Endothelial cell of umbilical vein (primary cell): ENCODE data around the gene CDC20. TPM values are rescaled to one million over a fixed set of nuclear protein-coding genes. Genes with fewer than 3 reads are reported as not detected.

ENCODE experiments used
- BruUV-seq: library from RNA; stranded (reverse); fragments of 400-500 nt; replicated peaks from 2 replicates; lab custom pipeline; 2021; lab: Mats Ljungman, UMichigan
- CTCF ChIA-PET: fragments of 300-600, 350-600 bp; sonication (Branson Sonifier 250); formaldehyde crosslinking; loops from one replicate; lab custom pipeline; 2021; ENCODE audit warnings: antibody characterized with exemption, inconsistent platforms; lab: Charles Lee
- POLR2A ChIA-PET: fragments of 300-600, 350-600 bp; sonication (Branson Sonifier 250); formaldehyde crosslinking; loops from one replicate; lab custom pipeline; 2021; ENCODE audit warnings: antibody characterized with exemption, inconsistent platforms; lab: Charles Lee
- DNase-seq: peaks from one replicate; pipeline ENCODE4 v3.0.0-alpha.2; 2011; ENCODE audit warnings: low read depth, low spot score
- FAIRE-seq: peaks from 2 replicates; lab custom pipeline; 2011; peaks lifted over from hg19 to GRCh38; lab: Jason Lieb, UNC
- H2AFZ ChIP-seq: 2 replicates; pipeline ENCODE4 v1.6.0; 2012; ENCODE audit warnings: low read depth, low read length, control low read depth, inconsistent platforms
- H3K27ac ChIP-seq: 2 replicates; pipeline ENCODE4 v1.5.1; 2011; ENCODE audit warnings: low read depth, mild to moderate bottlenecking, control low read depth, low read length, moderate library complexity; ENCODE audit not compliant: insufficient read depth
- H3K27me3 ChIP-seq, 2 experiments: 2 replicates each; pipeline versions ENCODE4 v1.6.0 to v1.6.1; 2011; ENCODE audit warnings: low read length in 2 of 2, mixed read lengths in 1 of 2; ENCODE audit not compliant: control insufficient read depth in 2 of 2, insufficient read depth in 2 of 2
- H3K36me3 ChIP-seq, 2 experiments: 2 replicates in 1 of 2; 3 replicates in 1 of 2; pipeline ENCODE4 v1.5.1; 2011; ENCODE audit warnings: low read length in 2 of 2, mild to moderate bottlenecking in 1 of 2, moderate library complexity in 1 of 2; ENCODE audit not compliant: control insufficient read depth in 2 of 2, insufficient read depth in 2 of 2; ENCODE audit errors: extremely low read depth in 1 of 2
- H3K4me1 ChIP-seq: 3 replicates; pipeline ENCODE4 v1.5.1; 2011; ENCODE audit warnings: mild to moderate bottlenecking, low read length; ENCODE audit not compliant: control insufficient read depth, insufficient read depth; ENCODE audit errors: extremely low read depth
- H3K4me2 ChIP-seq: 2 replicates; pipeline ENCODE4 v1.6.1; 2011; ENCODE audit warnings: low read length, control low read depth, mixed read lengths; ENCODE audit not compliant: insufficient read depth
- H3K4me3 ChIP-seq, 3 experiments: fragments of 200-600 bp in 1 of 3; sonication (generic), shearing (Covaris generic) in 1 of 3; replicated peaks in 1 of 3; 2 replicates each; pipeline ENCODE4 v1.5.1; 2011 to 2016; ENCODE audit warnings: control low read depth in 3 of 3, low read length in 3 of 3, mild to moderate bottlenecking in 2 of 3, inconsistent platforms in 1 of 3, low read depth in 1 of 3, moderate library complexity in 1 of 3; ENCODE audit not compliant: insufficient read depth in 1 of 3
- H3K79me2 ChIP-seq: 2 replicates; pipeline ENCODE4 v1.6.0; 2012; ENCODE audit warnings: low read length, inconsistent platforms; ENCODE audit not compliant: control insufficient read depth, insufficient read depth
- H3K9ac ChIP-seq: replicated peaks from 2 replicates; pipeline ENCODE3; 2011; ENCODE audit warnings: low read length, control low read depth; ENCODE audit not compliant: insufficient read depth; ENCODE audit errors: extremely low read depth
- H3K9me1 ChIP-seq: replicated peaks from 3 replicates; pipeline ENCODE4 v1.6.0; 2011; ENCODE audit warnings: mild to moderate bottlenecking, low read length; ENCODE audit not compliant: control insufficient read depth, insufficient read depth; ENCODE audit errors: extremely low read depth
- H3K9me3 ChIP-seq: replicated peaks from 2 replicates; pipeline ENCODE4 v1.5.1; 2012; ENCODE audit warnings: low read length, inconsistent platforms; ENCODE audit not compliant: control insufficient read depth, insufficient read depth
- H4K20me1 ChIP-seq: replicated peaks from 2 replicates; pipeline ENCODE3; 2011; ENCODE audit warnings: mild to moderate bottlenecking, low read length; ENCODE audit not compliant: control insufficient read depth, insufficient read depth; ENCODE audit errors: extremely low read depth
- CTCF ChIP-seq, 2 donors: IDR thresholded peaks; 1 replicate in 1 of 2; 2 replicates in 1 of 2; pipeline ENCODE4 v1.5.1; 2011; ENCODE audit warnings: low read length in 2 of 2, mild to moderate bottlenecking in 2 of 2, moderate library complexity in 2 of 2, control low read depth in 1 of 2, inconsistent platforms in 1 of 2, low read depth in 1 of 2; ENCODE audit not compliant: insufficient read depth in 1 of 2; ENCODE audit errors: extremely low read depth in 1 of 2
- EZH2 ChIP-seq: IDR thresholded peaks from 2 replicates; pipeline ENCODE4 v1.6.1; 2012; ENCODE audit warnings: borderline replicate concordance, low read depth, mild to moderate bottlenecking, moderate library complexity, low read length, inconsistent platforms; ENCODE audit not compliant: severe bottlenecking
- FOS ChIP-seq: IDR thresholded peaks from 2 replicates; pipeline ENCODE4 v1.6.1; 2011; ENCODE audit warnings: mild to moderate bottlenecking, low read length, moderate library complexity, borderline replicate concordance; ENCODE audit not compliant: insufficient read depth
- GATA2 ChIP-seq: IDR thresholded peaks from 2 replicates; pipeline ENCODE4 v1.7.0; 2011; ENCODE audit warnings: low read depth, mild to moderate bottlenecking, moderate library complexity, mixed read lengths, low read length; ENCODE audit not compliant: insufficient read length, insufficient read depth
- JUN ChIP-seq: IDR thresholded peaks from 2 replicates; pipeline ENCODE4 v1.6.1; 2011; ENCODE audit warnings: borderline replicate concordance, low read depth; ENCODE audit not compliant: insufficient read length, insufficient read depth
- MAX ChIP-seq: IDR thresholded peaks from 2 replicates; pipeline ENCODE4 v1.6.1; 2011; ENCODE audit not compliant: insufficient read depth, insufficient read length
- MYC ChIP-seq: IDR thresholded peaks from one replicate; pipeline ENCODE4 v1.6.1; 2011; ENCODE audit warnings: mild to moderate bottlenecking, low read depth, low read length
- POLR2A ChIP-seq: IDR thresholded peaks from 2 replicates; pipeline ENCODE4 v1.6.1; 2012; ENCODE audit warnings: low read depth, mild to moderate bottlenecking, control low read depth, low read length
- POLR2AphosphoS5 ChIP-seq: IDR thresholded peaks from 2 replicates; pipeline ENCODE4 v1.6.1; 2012; ENCODE audit warnings: low read depth, mild to moderate bottlenecking, control low read depth, low read length, moderate library complexity; ENCODE audit not compliant: insufficient read depth
- dilution Hi-C: fragments of 300-500 bp; cut with MboI; formaldehyde crosslinking; loops from one replicate; pipeline ENCODE4 v1.15.0; 2019; ENCODE audit warnings: low sequenced_read_pairs; ENCODE audit not compliant: extremely low pct_ligation_motif_present
- intact Hi-C: fragments of 100-400 bp; cut with micrococcal nuclease; formaldehyde crosslinking; loops from one replicate; pipeline ENCODE4 v1.10.0; 2022
- polyA plus RNA-seq, 4 experiments: library from polyadenylated mRNA; depleted of rRNA in 3 of 4; stranded (reverse) in 3 of 4; unstranded in 1 of 4; fragments of >200 nt; gene quantifications; 2 replicates each; pipeline versions ENCODE4 v1.2.1 to v1.2.3, GENCODE V29; 2011 to 2012; ENCODE audit warnings: missing spikeins in 1 of 4
- total RNA-seq: library from RNA; stranded (reverse); gene quantifications from 2 replicates; pipeline ENCODE4 v1.2.3, GENCODE V29; 2021

Gene CDC20
- total and polyA plus RNA-seq, 2 donors (not counting 3 experiments of a cell fraction or from before 2014, with no cell fraction given), result 129 to 170 TPM

GRCh38 chr1:43327549-43328292, 31.1 kb upstream of the CDC20 start:
- no TSS peak for BruUV-seq
- H3K9me1 ChIP-seq, result no peaks in the 10 kb centered on the region
- intact Hi-C loops (no loop called here), dilution Hi-C loops (no loop called here)
- no peaks in the 10 kb centered on the region for H3K79me2 ChIP-seq
- H3K9me3 ChIP-seq, result no peaks in the 10 kb centered on the region
- peaks cover 13 to 18% of the 10 kb centered on the region in 2 experiments for H3K36me3 ChIP-seq
- H4K20me1 ChIP-seq, result no peaks in the 10 kb centered on the region
- H3K27ac ChIP-seq, result no peak overlapping the region
- peak; percentile 24 for FAIRE-seq
- ChIA-PET POLR2A (no interaction called here), CTCF (no interaction called here)
- H2AFZ ChIP-seq, result no peak overlapping the region
- H3K27me3 ChIP-seq, result no peaks in the 10 kb centered on the region
- no peak overlapping the region for H3K9ac ChIP-seq
- peaks cover 10% of the 10 kb centered on the region for H3K4me1 ChIP-seq
- DNase-seq, result no peak
- TF ChIP-seq POLR2A, result peak; percentile 40
- no peak for TF ChIP-seq POLR2AphosphoS5
- TF ChIP-seq FOS, result peak; percentile 54
- no peak for TF ChIP-seq EZH2
- TF ChIP-seq MAX, result no peak
- no peak for TF ChIP-seq JUN
- TF ChIP-seq MYC, result no peak
- TF ChIP-seq CTCF (IDR thresholded peaks at IDR 0.05; ENCODE audit: extremely low read depth in 1 of 2, insufficient read depth in 1 of 2, low read depth in 1 of 2, low read length in 2 of 2), result no peak
- TF ChIP-seq GATA2, result no peak
- no peak overlapping the region for H3K4me2 ChIP-seq
- no peak overlapping the region for H3K4me3 ChIP-seq
